HepG2 (cell line): ENCODE results near the gene SMCHD1.

Experiments used
- ZNF3 ChIP-seq: IDR thresholded peaks from 2 replicates; pipeline ENCODE4 v1.7.0; 2017; ENCODE audit warnings: inconsistent platforms
- ZZZ3 ChIP-seq: sonication (generic); formaldehyde crosslinking; IDR thresholded peaks from 2 replicates; pipeline ENCODE4 v1.4.0; 2020; ENCODE audit warnings: missing genetic modification reagents, mild to moderate bottlenecking, borderline replicate concordance
- TF ChIP-seq, protein P1 (sequence below): sonication (generic); formaldehyde crosslinking; IDR thresholded peaks from 2 replicates; pipeline ENCODE4 v1.4.0; 2020; ENCODE audit warnings: missing genetic modification reagents

DNA sequence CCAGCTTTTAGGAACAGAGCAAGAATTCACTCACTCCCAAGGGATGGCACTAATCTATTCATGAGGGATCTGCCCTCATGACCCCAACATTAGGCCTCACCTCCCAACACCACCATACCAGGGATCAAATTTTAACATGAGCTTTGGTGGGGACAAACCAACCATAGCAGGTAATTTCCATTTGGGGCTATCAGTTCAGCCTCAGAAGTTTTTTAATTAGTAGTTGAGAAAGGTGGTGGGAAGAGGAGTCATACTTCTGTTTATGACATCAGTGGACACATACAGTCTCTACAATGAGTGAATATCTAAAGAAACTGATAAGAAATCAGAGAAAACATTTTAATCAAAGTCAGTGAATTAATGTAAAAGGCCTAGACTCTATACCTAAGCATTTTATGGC, 131.7 kb downstream of the SMCHD1 start:
- TF ChIP-seq ZNF3 (CRISPR knock-in tag) = no peak
- TF ChIP-seq, protein P1, sequence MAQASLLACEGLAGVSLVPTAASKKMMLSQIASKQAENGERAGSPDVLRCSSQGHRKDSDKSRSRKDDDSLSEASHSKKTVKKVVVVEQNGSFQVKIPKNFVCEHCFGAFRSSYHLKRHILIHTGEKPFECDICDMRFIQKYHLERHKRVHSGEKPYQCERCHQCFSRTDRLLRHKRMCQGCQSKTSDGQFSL (CRISPR knock-in tag) = no peak
- TF ChIP-seq ZZZ3 (CRISPR knock-in tag) = no peak
